Suprapubic skin (tissue), 4 donors: ENCODE measurements around the gene DAAM1. TPM values are rescaled to one million over a fixed set of nuclear protein-coding genes. Genes with fewer than 3 reads are reported as not detected.

ENCODE experiments used
- DNase-seq, 2 donors: peaks; one replicate each; pipeline ENCODE4 v3.0.0-alpha.2; 2019; ENCODE audit warnings: low spot score in 2 of 2
- H3K27ac ChIP-seq: fragments of 200-600 bp; sonication (generic); one replicate; pipeline ENCODE4 v1.5.1; 2019
- H3K27me3 ChIP-seq: fragments of 200-600 bp; sonication (generic); one replicate; pipeline ENCODE4 v1.5.1; 2019
- H3K36me3 ChIP-seq: fragments of 200-600 bp; sonication (generic); one replicate; pipeline ENCODE4 v1.5.1; 2019
- H3K4me1 ChIP-seq: fragments of 200-600 bp; sonication (generic); one replicate; pipeline ENCODE4 v1.5.1; 2019
- H3K4me3 ChIP-seq: fragments of 200-600 bp; sonication (generic); one replicate; pipeline ENCODE4 v1.5.1; 2019; ENCODE audit warnings: mild to moderate bottlenecking
- H3K9me3 ChIP-seq: fragments of 200-600 bp; sonication (generic); one replicate; pipeline ENCODE4 v1.5.1; 2019
- EP300 ChIP-seq: sonication (generic); formaldehyde crosslinking; IDR thresholded peaks from one replicate; pipeline ENCODE4 v1.6.1; 2017; ENCODE audit warnings: antibody characterized with exemption
- POLR2A ChIP-seq, 2 donors: fragments of 450-650 bp; IDR thresholded peaks; one replicate each; pipeline ENCODE4 v1.6.1; 2017; ENCODE audit warnings: antibody characterized with exemption in 2 of 2, mild to moderate bottlenecking in 2 of 2, moderate library complexity in 2 of 2
- POLR2AphosphoS5 ChIP-seq, 3 donors: sonication (generic); formaldehyde crosslinking; IDR thresholded peaks; one replicate each; pipeline ENCODE4 v1.6.1; 2017; ENCODE audit warnings: antibody characterized with exemption in 3 of 3
- WGBS: methylation state at CpG from one replicate; pipeline ENCODE4 v1.1.5; 2018; 5-methylcytosine and 5-hydroxymethylcytosine counted together
- total RNA-seq, 4 donors: library from RNA; depleted of rRNA; stranded (reverse); fragments of >200 nt; gene quantifications; one replicate each; pipeline ENCODE4 v1.1.0, GENCODE V29; 2016
- TF ChIP-seq, protein P1 (sequence below), 2 donors: fragments of 200-600 bp in 1 of 2; fragments of 450-650 bp in 1 of 2; sonication (generic) in 1 of 2; IDR thresholded peaks; one replicate each; pipeline ENCODE4 v1.5.1; 2016 to 2019; ENCODE audit warnings: antibody characterized with exemption in 2 of 2, mild to moderate bottlenecking in 1 of 2, moderate library complexity in 1 of 2

The DAAM1 gene
- total RNA-seq, 4 donors from 2014 or later: 103 to 196 (median 171) TPM

DNA sequence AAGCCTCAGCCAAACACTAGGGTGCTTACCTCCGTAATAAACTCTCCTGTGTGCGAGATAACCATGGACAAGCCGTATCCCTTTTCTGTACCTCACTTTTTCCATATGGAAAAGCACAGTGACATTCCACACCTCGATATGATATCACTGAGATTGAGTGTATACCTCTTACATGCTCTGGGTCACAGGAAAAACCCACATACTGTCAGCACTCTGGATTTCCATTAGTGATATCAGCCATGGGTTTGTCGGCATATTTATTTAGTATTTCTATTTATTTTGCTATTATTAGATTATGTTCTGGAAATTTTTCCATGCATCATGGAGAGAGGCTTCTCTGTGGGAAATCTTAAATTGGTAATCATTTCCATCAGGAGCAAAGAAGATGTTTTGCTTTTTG lies 28.0 kb upstream of the DAAM1 start:
- H3K27me3 ChIP-seq: no peaks in the 10 kb centered on the region
- H3K36me3 ChIP-seq: no peaks in the 10 kb centered on the region
- H3K4me1 ChIP-seq: no peaks in the 10 kb centered on the region
- H3K9me3 ChIP-seq: no peaks in the 10 kb centered on the region
- H3K27ac ChIP-seq: no peak overlapping the region
- no peak overlapping the region for H3K4me3 ChIP-seq
- 79% methylated on average over 5 of the region's 5 CpGs for WGBS
- TF ChIP-seq, protein P1, sequence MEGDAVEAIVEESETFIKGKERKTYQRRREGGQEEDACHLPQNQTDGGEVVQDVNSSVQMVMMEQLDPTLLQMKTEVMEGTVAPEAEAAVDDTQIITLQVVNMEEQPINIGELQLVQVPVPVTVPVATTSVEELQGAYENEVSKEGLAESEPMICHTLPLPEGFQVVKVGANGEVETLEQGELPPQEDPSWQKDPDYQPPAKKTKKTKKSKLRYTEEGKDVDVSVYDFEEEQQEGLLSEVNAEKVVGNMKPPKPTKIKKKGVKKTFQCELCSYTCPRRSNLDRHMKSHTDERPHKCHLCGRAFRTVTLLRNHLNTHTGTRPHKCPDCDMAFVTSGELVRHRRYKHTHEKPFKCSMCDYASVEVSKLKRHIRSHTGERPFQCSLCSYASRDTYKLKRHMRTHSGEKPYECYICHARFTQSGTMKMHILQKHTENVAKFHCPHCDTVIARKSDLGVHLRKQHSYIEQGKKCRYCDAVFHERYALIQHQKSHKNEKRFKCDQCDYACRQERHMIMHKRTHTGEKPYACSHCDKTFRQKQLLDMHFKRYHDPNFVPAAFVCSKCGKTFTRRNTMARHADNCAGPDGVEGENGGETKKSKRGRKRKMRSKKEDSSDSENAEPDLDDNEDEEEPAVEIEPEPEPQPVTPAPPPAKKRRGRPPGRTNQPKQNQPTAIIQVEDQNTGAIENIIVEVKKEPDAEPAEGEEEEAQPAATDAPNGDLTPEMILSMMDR (IDR thresholded peaks at IDR 0.05): no peak
- TF ChIP-seq POLR2AphosphoS5 (IDR thresholded peaks at IDR 0.05): no peak
- TF ChIP-seq EP300: no peak
- TF ChIP-seq POLR2A (IDR thresholded peaks at IDR 0.05): no peak
- no peak for DNase-seq

DNA sequence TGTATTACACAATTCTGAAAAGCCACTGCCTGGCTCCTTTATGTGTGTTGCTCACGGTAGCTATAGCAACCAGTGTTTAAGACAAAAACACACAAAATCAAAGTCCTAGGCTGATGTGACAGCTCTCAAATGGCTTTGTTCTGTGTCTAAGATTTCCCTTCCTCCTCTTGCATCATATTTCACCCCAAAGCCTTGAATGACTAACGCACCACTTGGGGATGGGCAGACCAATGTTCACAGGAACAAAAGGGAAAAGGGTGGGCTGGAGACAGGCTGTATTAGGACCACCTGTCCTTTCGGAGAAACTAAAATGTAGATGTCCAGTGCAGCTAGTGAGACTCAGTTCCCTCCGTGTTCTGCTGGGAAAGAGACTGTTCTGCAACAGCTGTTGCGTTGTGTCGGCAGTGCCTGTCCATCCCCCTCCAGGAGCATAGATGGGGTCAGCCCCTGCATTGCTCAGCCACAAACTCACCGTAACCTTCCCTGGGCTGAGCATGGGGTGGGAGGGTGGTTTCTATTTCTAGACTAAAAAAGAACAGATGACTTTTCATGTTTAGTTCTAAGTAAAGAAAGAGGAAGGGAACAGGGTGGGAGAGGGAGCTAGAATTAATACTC lies 26.8 kb upstream of the DAAM1 start:
- WGBS: 64% methylated on average over 7 of the region's 7 CpGs
- no peaks in the 10 kb centered on the region for H3K4me1 ChIP-seq
- no peak for DNase-seq
- H3K36me3 ChIP-seq: no peaks in the 10 kb centered on the region
- no peak for TF ChIP-seq POLR2AphosphoS5 (IDR thresholded peaks at IDR 0.05)
- TF ChIP-seq EP300: no peak
- TF ChIP-seq POLR2A (IDR thresholded peaks at IDR 0.05): no peak
- TF ChIP-seq, protein P1 (IDR thresholded peaks at IDR 0.05): no peak
- H3K27me3 ChIP-seq: no peaks in the 10 kb centered on the region
- no peaks in the 10 kb centered on the region for H3K9me3 ChIP-seq
- H3K4me3 ChIP-seq: no peak overlapping the region
- no peak overlapping the region for H3K27ac ChIP-seq

DNA sequence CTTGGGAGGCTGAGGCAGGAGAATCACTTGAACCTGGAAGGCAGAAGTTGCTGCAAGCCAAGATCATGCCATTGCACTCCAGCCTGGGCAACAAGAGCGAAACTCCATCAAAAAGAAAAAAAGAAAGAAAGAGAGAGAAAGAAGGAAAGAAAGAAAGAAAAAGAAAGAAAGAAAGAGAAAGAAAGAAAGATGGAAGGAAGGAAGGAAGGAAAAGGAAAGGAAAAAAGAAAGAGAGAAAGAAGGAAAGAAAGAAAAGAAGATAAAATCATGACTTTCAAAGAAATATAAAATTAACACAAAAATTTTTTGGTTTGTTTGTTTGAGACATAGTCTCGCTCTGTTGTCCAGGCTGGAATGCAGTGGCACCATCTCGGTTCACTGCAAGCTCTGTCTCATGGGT lies 22.2 kb upstream of the DAAM1 start:
- TF ChIP-seq POLR2AphosphoS5 (IDR thresholded peaks at IDR 0.05): no peak
- TF ChIP-seq, protein P1 (IDR thresholded peaks at IDR 0.05): no peak
- no peak for TF ChIP-seq EP300
- no peak for TF ChIP-seq POLR2A (IDR thresholded peaks at IDR 0.05)
- H3K36me3 ChIP-seq: no peaks in the 10 kb centered on the region
- H3K4me1 ChIP-seq: no peaks in the 10 kb centered on the region
- DNase-seq: no peak
- H3K27ac ChIP-seq: no peak overlapping the region
- no peak overlapping the region for H3K4me3 ChIP-seq
- H3K27me3 ChIP-seq: no peaks in the 10 kb centered on the region
- no peaks in the 10 kb centered on the region for H3K9me3 ChIP-seq
- WGBS: 96% methylated on average over 3 of the region's 3 CpGs

DNA sequence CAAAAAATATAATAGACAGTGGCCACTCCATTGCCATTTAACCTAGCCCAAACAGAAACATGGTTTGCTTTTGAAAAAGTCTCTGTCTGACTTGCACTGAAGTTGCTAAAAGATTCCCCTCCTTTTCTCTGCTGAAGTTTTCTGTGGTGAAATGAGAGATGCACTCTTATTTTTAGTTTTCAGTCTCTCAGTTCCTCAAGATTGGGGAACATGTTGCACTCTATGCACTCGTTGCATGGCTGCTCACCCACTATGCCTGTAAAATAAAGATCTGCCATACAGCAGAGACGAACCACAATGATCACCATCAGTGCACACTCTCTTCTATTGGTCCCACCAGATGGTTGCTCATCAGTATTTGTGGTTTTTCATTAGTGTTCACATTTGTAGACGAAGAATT lies 13.1 kb upstream of the DAAM1 start:
- Histone ChIP-seq H3K9me3 (no peaks in the 10 kb centered on the region), H3K4me3 (no peak overlapping the region), H3K4me1 (no peaks in the 10 kb centered on the region), H3K36me3 (no peaks in the 10 kb centered on the region), H3K27ac (no peak overlapping the region), H3K27me3 (no peaks in the 10 kb centered on the region)
- DNase-seq: no peak
- WGBS: 78% methylated on average over 3 of the region's 3 CpGs
- TF ChIP-seq POLR2A (IDR thresholded peaks at IDR 0.05): no peak
- TF ChIP-seq EP300: no peak
- TF ChIP-seq, protein P1 (IDR thresholded peaks at IDR 0.05): no peak
- no peak for TF ChIP-seq POLR2AphosphoS5 (IDR thresholded peaks at IDR 0.05)

DNA sequence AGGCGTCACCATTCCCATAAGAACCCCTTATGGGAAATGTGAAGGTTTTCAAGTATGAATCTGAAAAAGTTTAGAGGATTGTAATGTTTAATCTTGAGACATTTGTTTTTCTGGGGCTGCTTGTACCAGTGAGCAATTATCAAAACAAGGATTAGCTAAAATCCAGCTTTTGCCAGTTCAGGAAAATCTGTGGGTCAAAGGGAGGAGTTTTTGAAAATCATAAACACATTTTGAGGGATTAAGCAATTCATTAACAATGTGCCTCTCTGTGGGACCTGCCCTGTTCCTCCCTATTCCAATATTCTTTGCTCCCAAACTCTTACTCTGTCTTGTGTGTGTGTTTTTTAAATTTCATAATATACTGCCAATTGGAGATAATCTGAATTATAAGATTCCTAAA lies 11.7 kb upstream of the DAAM1 start:
- WGBS: 88% methylated on average over 1 of the region's 1 CpG
- DNase-seq: no peak
- TF ChIP-seq POLR2A (IDR thresholded peaks at IDR 0.05) (no peak), EP300 (no peak), POLR2AphosphoS5 (IDR thresholded peaks at IDR 0.05) (no peak)
- TF ChIP-seq, protein P1 (IDR thresholded peaks at IDR 0.05): no peak
- H3K4me1 ChIP-seq: no peaks in the 10 kb centered on the region
- H3K27ac ChIP-seq: no peak overlapping the region
- H3K4me3 ChIP-seq: no peak overlapping the region
- no peaks in the 10 kb centered on the region for H3K9me3 ChIP-seq
- H3K36me3 ChIP-seq: no peaks in the 10 kb centered on the region
- H3K27me3 ChIP-seq: no peaks in the 10 kb centered on the region
